Left hindlimb (tissue), 1 donor: ENCODE results near the gene G0S2.

Experiments
- DNase-seq: peaks from one replicate; pipeline ENCODE4 v3.0.0-alpha.2; 2018

G0S2 gene, protein sequence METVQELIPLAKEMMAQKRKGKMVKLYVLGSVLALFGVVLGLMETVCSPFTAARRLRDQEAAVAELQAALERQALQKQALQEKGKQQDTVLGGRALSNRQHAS

DNA sequence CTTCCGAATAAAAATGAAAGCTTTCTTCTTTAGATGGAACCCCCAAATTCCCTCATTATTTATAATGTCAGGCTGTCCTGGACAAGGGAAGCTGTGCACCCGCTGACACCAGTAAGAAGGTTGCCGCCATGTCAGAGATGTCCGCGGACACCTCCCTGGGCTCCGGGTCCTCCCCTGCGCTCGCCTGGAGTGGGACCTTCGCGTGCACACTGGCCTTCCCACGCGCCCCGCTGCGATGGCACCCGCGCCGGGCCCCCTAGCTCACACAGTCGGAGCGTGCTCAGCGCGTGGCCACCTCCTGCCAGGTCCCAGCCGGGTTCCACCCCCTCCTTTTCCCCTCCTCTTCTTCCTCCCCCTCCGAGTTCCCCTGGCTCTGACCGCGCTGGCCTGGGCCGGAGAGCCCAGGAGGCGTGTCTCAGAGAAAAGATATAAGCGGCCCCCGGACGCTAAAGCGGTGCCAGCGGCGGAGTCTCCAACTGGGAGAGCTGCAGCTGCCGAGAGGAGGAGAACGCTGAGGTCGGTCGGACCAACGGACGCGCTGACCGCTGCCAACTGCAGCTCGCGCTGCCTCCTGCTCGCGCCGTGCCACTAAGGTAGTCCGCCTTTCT is at the start of gene G0S2:
TSS of gene G0S2 (plus strand) at position 456 of the 608 bp plus-strand sequence. CDS start 273 bp downstream, outside the sequence.
- DNase-seq = peak; percentile 83

DNA sequence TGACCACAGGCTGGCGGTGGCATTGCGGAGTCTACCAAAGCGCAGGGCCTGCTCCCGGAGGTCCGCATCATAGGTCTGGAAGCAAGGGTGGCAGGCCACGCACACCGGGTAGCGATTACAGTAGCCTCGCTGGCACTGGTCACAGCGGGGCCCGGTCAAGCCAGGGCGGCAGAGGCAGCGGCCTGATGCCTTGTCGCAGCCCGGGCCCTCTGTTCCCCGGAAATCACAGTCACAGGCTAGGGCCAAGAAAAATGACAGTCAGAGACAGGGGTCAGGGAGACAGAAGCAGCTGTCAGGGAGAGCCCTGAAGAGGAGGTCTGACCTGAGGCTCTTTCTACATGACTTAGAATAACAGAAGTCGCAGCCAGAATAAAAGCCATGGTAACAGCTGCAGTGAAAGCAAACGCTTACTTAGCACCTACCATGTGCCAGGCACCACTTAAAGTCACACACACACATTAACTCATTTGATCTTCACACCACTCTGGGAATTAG is 49.4 kb upstream of the G0S2 start:
- DNase-seq = peak; percentile 45

DNA sequence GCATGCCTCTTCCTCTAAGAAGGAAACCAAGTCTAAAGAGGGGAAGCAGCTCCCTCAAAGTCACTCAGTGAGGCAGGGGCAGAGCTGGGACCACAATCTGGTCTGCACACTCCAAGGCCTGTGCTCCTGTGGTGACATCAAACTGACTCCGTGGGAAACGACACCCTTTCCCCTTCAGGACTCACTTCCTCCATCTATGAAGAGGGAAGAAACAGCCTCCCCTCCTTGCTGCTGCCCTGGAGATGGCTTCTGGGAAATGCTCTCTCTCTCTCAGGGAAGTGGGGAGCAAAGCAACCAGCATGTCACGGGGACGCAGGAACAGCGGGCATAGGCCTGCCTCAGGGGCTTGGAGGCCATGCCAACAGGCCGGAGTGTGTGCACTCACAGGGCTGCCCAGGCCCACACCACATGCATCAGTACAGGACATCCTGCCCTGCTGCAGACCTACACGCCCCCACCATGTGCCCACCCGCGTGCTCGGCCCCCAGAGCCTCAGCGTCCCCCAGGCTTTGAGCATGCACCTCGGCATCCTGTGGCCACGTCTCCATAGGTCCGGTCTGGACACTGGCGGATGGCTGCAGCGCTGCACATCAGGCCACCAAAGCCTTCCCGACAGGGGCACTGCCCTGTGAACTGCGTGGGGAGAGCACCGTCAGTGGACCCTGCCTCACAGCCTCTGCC is 48.7 kb upstream of the G0S2 start:
- no peak for DNase-seq

DNA sequence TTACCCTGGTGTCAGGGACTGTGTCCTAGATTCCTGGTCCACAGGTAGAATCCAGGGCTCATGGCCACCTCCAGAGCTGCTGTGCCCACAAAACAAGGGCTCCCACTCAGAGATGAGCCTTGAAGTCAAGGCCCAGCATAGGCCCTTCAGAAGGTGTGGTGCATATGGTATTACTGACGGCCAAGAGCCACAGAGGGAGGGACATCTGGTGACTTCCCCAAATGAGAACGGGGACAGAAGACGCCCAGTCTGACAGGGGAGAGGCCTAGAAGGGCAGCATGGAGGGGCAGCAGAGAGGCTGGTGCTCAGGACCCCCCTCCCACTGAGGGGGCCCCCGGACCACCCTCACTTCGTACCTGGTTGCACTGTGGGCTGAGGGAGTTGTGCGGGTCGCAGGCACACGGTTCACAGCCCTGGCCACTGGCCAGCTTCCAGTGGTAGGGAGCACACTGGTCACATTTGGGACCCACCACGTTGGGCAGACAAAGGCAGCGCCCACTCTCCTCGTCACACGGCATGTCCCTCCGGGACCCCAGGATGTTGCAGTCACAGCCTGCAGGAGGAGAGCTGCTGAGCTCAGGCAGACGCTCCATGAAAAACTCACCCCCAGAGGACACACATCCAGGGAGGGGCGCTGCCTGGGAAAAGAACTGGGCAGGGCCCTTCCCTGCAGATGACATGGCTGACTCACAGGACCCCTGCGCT is 48.0 kb upstream of the G0S2 start:
- no peak for DNase-seq

GRCh38 chr1:209627732-209628196 is 47.4 kb upstream of the G0S2 start:
- DNase-seq = peak; percentile 86

- DNase-seq = no peak
Observed at GRCh38 chr1:209628618-209629299, 46.5 kb upstream of the G0S2 start.

GRCh38 chr1:209629621-209630382 is 45.4 kb upstream of the G0S2 start:
- no peak for DNase-seq

DNA sequence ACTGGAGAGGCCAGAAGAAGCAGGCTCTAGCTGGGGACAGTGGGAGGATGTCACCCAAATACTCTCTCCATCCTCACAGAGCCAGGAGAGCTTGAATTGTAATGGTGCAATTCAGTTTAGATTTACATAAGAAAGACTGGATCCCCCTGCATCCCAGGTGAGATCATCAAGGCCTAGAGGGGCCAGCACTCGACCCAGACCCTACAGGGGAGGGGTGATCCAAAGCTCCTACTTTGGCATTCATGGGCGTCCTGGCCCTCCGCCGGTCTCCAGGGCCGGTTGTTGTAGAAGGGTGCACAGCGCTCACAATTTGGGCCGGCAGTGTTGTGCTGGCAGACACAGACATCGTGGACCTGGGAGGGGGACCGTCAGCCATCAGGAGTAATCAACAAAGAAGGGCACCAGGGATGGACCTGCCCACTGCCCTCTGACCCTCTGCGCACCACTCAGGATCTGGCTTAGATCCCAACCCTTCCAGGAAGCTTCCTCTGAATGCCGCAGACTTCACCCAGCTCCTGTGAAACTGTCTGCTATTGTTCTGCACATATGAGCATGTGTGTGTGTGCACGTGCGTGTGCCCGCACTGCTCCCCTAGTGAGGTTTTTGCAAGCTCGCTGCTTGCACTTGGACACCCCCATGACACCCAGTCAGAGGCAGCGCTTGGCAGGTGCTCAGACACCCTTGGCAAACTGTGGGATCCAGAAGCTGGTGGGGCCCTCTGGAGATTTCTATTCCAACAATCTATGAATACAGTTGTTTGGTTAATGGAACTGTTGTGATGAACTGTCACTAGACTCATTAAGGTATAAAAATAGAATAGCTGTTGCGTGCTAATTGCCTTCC is 44.6 kb upstream of the G0S2 start:
- DNase-seq = no peak

GRCh38 chr1:209633335-209633997 is 41.7 kb upstream of the G0S2 start:
- DNase-seq = no peak

- no peak for DNase-seq
Observed at GRCh38 chr1:209634005-209634737, 41.0 kb upstream of the G0S2 start.

DNA sequence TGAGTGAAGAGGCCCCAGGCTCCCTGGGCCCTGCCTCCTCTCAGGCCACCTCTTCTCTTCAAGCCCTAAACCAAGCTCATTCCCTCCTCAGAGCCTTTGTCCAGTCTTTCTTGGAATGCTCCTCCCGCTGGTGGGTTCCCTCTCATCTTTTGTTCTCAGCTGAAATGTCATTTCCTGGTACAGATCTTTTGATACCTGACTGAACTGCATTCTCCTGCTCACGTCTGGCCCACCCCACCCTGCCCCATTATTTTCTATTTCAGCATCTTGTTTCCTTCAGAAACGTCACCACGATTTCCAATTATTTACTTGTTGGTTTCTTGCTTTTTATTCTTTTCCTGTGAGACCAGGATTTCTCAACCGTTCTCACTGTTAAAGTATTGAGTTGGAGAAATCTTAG is 39.4 kb upstream of the G0S2 start:
- no peak for DNase-seq

DNA sequence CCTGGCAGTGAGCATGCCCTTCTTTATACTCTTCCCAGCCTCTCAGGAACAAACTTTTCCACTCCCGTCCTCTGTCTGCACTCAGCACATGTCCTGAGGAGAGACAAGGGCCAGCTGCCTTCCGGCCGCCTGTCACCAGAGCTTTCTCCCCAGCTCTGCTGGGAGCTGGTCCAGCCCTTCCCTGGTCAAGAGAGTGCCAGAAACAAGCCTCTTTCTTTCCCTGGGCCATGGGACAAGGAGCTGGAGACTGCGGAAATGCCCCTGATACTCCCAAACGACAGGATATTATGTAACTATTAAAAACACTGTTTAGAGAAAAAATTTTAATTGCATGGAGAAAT is 33.4 kb upstream of the G0S2 start:
- peak; percentile 86 for DNase-seq

DNA sequence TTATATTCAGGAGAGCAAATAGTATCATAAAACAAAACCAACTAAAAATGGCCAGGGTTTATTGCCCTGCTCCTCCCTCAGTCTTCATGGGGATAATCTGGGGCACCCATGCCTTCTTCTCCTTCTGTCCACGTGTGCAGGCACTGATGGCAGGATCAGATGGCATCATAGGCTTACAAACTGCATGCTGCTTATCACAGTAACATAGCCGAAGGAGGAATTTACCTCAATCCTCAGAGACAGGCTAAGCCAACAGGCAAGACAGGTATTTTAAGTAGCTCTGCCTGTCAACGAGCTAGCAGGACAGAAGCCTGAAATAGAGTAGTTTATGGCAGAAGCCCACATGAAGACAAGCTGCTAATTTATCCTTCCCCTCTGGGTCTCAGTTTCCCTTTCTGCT is 32.4 kb upstream of the G0S2 start:
- no peak for DNase-seq

DNA sequence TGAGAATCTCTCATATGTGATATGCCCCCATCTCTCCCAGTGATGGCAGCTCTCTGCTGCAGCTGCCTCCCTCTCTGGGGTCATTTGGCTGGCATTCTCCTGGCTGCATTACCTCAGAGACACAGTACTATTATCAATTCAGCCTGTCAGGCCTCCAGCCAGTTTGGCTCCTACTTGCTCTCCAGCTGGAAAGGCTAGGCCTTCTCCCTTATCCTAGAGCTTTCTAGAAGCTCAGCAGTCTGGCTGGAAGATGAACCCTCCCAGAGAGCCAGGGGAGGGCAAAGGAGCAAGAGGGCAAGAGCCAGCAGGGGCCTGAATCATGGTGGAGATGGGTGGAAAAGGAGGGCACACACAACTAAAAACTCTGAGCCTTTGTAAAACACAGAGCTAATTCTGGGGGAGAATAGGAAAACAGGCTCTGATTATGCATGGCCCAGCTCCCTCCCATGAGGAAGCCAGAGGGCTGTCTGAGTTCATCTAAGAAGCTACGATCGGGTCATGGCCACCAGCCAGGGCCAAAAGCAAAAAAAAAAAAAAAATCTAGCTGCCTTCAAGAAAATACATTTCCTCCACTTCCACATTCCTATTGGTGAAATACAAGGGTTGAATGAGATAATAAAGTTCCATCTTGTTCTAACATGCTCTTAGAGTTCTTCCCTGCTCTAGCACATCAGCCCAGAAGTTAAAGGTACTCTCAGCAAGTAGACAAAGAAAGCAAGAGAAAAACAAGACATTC is 31.8 kb upstream of the G0S2 start:
- DNase-seq = peak; percentile 66

DNA sequence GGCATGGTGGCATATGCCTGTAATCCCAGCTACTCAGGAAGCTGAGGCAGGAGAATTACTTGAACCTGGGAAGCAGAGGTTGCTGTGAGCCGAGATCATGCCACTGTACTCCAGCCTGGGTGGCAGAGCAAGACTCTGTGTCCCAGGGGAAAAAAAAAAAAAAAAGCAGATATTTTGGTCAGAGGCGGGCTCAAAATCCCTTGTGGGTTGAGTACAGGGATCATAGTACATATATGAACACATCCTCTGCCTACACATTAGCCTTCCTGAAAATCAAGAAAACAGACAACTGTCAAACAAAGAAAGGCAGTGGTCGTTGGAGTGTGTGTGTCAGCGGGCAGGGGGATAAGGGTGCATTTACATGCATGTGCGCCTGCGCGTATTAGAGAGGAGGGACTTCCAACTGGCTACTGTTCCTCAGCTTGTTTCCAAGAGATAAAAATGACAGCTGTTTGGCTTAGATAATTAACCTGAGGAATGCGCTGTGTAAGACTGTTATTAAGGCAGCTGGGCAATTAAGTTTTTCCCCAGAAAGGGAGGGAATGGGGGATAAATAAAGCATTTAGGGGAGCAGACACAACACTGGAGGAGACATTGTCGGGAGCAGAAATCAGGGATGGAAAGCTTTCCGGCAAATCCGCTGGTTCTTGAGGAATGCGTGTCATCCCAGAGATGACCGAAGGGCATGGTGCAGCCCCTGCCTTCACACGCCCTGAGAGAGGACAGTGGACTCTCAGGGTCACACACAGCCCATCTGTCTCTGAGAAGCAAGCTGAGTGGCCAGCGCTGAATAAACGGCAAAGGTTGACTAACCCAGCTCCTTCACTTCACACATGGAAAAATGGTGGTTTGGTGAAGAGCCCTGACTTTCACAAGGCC is 29.4 kb upstream of the G0S2 start:
- no peak for DNase-seq

- DNase-seq = no peak
Observed at GRCh38 chr1:209646558-209646957, 28.7 kb upstream of the G0S2 start.

DNA sequence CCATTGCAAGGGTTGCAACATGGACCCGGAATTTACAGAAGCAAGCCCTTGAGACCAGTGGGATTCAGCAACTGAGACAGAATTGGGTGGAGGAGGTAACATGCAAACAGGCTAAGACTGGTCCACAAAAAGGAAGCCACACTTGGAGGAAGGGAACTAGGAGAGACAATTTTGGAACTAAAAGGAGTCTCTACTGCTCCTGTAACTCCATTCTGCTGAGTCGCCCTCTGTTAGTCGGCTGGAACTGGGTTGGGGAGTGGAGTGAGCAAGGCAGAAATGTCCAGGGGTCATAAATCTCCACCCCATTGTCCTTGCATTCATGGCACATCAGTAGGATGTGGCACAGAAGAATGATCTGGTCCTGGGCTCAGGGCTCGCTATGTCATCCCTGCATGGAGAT is 28.1 kb upstream of the G0S2 start:
- no peak for DNase-seq

GRCh38 chr1:209648346-209648745 is 26.9 kb upstream of the G0S2 start:
- DNase-seq = no peak
